Activated CD8-positive, alpha-beta memory T cell treated with anti-CD3 and anti-CD28 coated beads for 48 hours (primary cell): ENCODE data around the gene ELF5.

Source experiments
- DNase-seq, 3 experiments: peaks; one replicate each; pipeline ENCODE4 v3.0.0-alpha.2; 2020; ENCODE audit warnings: low read depth in 2 of 3, low spot score in 2 of 3

Gene ELF5

GRCh38 chr11:34493926-34494595, 19.5 kb downstream of the ELF5 start:
- DNase-seq: no peak

DNA sequence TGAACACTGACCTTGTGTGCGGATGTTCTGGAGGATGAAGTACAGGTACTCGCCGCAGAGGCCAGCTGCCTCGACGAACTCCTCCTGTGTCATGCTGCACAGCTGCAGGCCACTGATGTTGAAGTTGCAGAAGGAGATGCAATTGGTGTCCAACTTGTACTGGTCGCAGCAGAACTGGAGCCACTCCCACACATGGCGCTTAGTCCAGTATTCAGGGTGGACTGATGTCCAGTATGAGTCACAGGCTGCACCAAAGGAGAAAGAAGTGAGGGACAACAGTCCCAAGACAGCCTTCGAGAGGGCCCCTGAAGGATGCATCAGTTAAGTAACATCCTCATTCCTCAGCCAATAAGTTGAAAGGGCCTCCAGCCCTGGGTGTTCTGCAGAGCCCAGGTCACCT, 20.1 kb downstream of the ELF5 start:
- no peak for DNase-seq

GRCh38 chr11:34492806-34493414, 20.7 kb downstream of the ELF5 start:
- no peak for DNase-seq

DNA sequence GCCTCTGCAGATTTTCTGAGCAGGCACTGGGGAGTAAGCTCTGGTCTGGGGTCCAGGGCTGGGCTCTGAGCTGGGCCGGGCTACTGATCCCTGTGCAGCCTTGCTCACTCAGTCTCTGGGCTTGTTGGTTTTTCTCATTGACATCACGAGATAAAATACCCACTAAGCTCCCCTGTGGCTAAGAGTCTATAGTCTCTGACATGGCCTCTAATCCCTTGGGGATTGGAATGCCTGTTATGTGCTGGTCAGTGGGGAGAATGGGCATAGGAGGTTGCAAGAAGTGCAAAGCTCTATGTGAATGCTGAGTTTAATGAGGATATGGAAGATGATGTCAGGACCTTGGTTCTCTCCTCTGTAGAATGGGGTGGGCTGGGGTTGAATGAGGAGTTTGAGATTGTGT, 23.3 kb downstream of the ELF5 start:
- no peak for DNase-seq

GRCh38 chr11:34488855-34489557, 24.6 kb downstream of the ELF5 start:
- DNase-seq: no peak

- no peak for DNase-seq
These were observed 26.2 kb downstream of the ELF5 start for GRCh38 chr11:34487430-34487829.

DNA sequence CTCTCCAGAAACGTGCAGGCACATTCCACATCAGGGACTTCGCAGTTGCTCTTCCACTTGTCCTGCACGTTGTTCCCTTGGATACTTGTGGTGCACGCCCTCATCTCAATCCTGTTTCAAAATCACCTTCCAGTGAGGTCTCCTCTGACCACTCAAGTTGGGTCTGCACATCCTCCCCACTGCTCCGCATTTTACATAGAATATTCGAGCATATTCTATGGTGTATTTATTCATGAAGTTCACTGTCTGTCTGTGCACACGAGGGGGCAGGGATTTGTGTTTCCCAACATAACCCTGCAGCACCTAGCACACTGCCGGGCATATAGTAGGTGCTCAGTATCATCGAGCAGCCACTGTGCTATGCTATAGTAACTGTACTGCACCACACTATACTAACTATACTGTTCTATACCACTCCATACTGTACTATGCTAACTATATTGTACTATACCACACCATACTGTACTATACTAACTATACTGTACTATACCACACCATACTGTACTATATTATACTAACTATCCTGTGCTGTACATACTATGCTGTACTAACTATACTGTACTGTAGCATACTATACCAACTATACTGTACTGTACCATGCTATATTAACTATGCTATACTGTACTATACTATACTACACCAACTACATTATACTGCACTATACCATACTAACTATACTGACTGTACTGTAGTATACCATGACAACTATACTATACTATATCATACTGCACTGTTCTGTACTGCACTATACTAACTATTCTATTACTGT, 30.3 kb downstream of the ELF5 start:
- DNase-seq: no peak

GRCh38 chr11:34481307-34481706, 32.3 kb downstream of the ELF5 start:
- no peak for DNase-seq

- DNase-seq: no peak
These were observed 33.3 kb downstream of the ELF5 start for GRCh38 chr11:34480314-34480713.

DNA sequence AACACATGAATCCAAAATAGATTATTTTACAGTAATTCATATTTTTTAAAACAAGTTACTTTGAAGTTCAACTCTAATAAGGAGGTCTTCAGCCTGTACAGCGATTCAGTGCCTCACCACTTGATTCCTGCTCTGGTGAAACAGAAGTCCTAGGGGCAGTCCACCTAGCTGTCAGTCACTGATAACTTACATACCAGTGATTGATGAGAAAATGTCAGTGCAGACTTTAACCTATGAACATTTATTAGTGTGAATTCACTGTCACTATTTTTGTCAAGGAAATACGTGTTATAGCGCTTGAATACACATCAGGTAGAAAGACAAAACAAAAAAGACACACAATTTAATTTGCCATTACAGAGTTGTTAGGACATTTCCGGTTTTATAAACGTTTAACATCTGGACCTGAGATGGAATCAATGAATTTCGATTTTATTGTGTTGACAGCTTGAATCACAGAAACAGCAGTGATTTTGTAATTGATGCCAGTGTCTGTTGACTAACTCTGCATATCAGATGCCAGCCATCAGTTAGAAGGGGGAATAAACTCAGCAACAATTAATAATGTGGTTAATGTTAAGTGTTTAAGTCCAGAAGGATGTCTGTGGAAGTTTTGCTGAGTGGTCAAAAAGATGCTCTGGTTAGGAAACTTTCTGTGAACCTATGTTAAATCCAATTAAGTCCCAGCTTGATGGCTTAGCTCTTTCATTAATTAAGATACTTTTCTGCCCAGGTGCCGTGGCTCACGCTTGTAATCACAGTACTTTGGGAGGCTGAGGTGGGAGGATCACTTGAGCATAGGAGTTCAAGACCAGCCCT, 34.5 kb downstream of the ELF5 start:
- DNase-seq: no peak

GRCh38 chr11:34476849-34477248, 36.7 kb downstream of the ELF5 start:
- DNase-seq: no peak

DNA sequence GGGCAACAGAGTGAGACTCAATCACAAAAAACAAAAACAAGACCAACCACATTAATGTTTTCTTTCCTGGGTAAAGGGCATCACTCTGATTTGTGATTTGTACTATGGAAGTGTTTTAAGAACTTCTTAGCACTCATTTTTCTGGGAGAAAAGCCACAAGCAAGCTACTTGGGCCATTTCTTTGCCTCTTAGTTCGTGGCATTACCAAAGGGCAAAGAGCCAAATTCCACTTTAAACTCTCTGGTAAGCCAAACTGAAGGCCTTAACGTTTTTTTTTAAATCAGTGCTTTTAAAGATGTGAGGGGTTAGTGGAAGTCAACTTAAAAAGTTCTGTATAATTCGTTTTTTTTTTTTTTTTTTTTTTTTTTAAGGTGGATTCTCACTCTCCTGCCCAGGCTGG, 37.9 kb downstream of the ELF5 start:
- DNase-seq: no peak

GRCh38 chr11:34473603-34474169, 39.9 kb downstream of the ELF5 start:
- DNase-seq: no peak

DNA sequence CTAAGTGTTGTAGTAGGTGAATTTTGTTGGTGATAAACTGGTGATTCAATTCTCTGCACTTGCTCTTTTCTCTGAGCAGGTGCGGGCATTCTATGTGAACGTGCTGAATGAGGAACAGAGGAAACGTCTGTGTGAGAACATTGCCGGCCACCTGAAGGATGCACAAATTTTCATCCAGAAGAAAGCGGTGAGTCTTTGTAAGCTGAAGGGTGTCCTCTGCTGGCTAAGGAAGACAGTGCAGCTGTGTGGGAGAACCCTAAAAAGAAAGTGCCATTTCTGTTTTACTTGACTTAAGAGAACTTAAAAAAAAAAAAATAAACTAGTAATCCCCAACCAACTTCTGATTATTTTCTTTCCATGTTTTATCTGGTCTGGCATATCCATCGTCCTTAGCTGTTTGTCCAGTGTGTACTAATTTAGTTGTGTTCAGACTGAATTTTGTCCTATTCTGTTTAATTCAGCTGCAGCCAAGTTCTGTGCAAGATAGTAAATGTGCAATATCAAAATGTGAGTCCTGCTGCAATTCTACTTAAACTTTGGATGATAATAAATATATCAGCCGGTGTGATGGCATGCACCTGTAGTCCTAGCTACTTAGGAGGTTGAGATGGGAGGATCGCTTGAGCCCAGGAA, 45.3 kb downstream of the ELF5 start:
- DNase-seq: no peak

- no peak for DNase-seq
These were observed 46.6 kb downstream of the ELF5 start for GRCh38 chr11:34466802-34467488.

GRCh38 chr11:34464591-34465051, 49.0 kb downstream of the ELF5 start:
- no peak for DNase-seq

DNA sequence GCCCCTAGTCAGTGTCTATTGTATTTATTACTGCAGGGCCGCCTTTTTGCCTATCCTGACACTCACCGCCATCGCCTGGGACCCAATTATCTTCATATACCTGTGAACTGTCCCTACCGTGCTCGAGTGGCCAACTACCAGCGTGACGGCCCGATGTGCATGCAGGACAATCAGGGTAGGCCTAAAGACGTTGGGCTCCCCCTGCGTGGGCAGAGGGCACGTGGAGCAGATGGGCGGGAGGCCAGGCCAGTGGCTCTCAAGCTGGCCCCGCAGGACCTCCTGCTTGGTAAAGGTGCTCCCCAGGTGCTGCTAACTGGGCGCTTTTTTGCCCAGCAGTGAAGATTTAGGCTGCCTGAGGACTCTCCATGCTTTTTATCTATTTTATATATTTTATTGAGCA, 52.4 kb downstream of the ELF5 start:
- no peak for DNase-seq

- no peak for DNase-seq
These were observed 53.3 kb downstream of the ELF5 start for GRCh38 chr11:34460278-34460677.

- no peak for DNase-seq
These were observed 54.0 kb downstream of the ELF5 start for GRCh38 chr11:34459507-34460162.
